IMR-90 (cell line): ENCODE measurements around the gene NPLOC4. TPM values are rescaled to one million over a fixed set of nuclear protein-coding genes. Genes with fewer than 3 reads are reported as not detected.

Experiments
- ATAC-seq: fragments of 200-7000 bp; cut with Tn5 transposase; 2 replicates; pipeline ENCODE4 v1.9.1; 2020; ENCODE audit warnings: low read depth, mild to moderate bottlenecking, moderate library complexity
- BruUV-seq: library from RNA; stranded (reverse); fragments of 400-500 nt; replicated peaks from 2 replicates; lab custom pipeline; 2021; lab: Mats Ljungman, UMichigan
- CTCF ChIA-PET: fragments of 300-600 bp; formaldehyde crosslinking; extraction: SDS; loops from one replicate; lab custom pipeline; 2021; ENCODE audit warnings: antibody characterized with exemption; lab: Yijun Ruan, JAX
- POLR2A ChIA-PET: fragments of 300-600 bp; sonication (Branson Sonifier 250); formaldehyde crosslinking; loops from one replicate; lab custom pipeline; 2022; ENCODE audit warnings: antibody characterized with exemption; ENCODE audit not compliant: unreplicated experiment; lab: Charles Lee
- DNase-seq: peaks from one replicate; pipeline ENCODE4 v3.0.0; 2013
- H2AFZ ChIP-seq: replicated peaks from 2 replicates; pipeline ENCODE3; 2013; ENCODE audit warnings: low read length, mild to moderate bottlenecking; ENCODE audit not compliant: poor library complexity
- H2AK5ac ChIP-seq: 2 replicates; pipeline ENCODE4 v1.6.1; 2013; ENCODE audit warnings: low read depth, low read length, inconsistent platforms
- H2AK9ac ChIP-seq: replicated peaks from 2 replicates; pipeline ENCODE3; 2013; ENCODE audit warnings: mild to moderate bottlenecking, low read depth, low read length, moderate library complexity; ENCODE audit not compliant: poor library complexity
- H2BK120ac ChIP-seq: 2 replicates; pipeline ENCODE4 v1.6.1; 2013; ENCODE audit warnings: low read depth, low read length, inconsistent platforms
- H2BK15ac ChIP-seq: 3 replicates; pipeline ENCODE4 v1.6.1; 2013; ENCODE audit warnings: low read depth, low read length, inconsistent platforms
- H2BK20ac ChIP-seq: 2 replicates; pipeline ENCODE4 v1.6.1; 2013; ENCODE audit warnings: low read depth, mild to moderate bottlenecking, inconsistent platforms, low read length, moderate library complexity
- H2BK5ac ChIP-seq: 2 replicates; pipeline ENCODE4 v1.6.1; 2013; ENCODE audit warnings: mild to moderate bottlenecking, low read depth, low read length, inconsistent platforms; ENCODE audit not compliant: poor library complexity, severe bottlenecking
- H3K14ac ChIP-seq: replicated peaks from 2 replicates; pipeline ENCODE4 v1.6.1; 2013; ENCODE audit warnings: low read depth, low read length, inconsistent platforms
- H3K18ac ChIP-seq: 2 replicates; pipeline ENCODE4 v1.6.1; 2013; ENCODE audit warnings: low read depth, low read length, control low read depth
- H3K23ac ChIP-seq: 2 replicates; pipeline ENCODE4 v1.6.1; 2013; ENCODE audit warnings: low read depth, low read length, inconsistent platforms
- H3K27ac ChIP-seq: 2 replicates; pipeline ENCODE4 v1.5.1; 2013; ENCODE audit warnings: mild to moderate bottlenecking, control low read depth, low read length; ENCODE audit not compliant: insufficient read depth
- H3K27me3 ChIP-seq: 2 replicates; pipeline ENCODE4 v1.6.1; 2013; ENCODE audit warnings: low read length; ENCODE audit not compliant: control insufficient read depth, insufficient read depth
- H3K36me3 ChIP-seq: 2 replicates; pipeline ENCODE4 v1.6.1; 2013; ENCODE audit warnings: low read length, mixed read lengths; ENCODE audit not compliant: control insufficient read depth, insufficient read depth
- H3K4ac ChIP-seq: 2 replicates; pipeline ENCODE4 v1.6.1; 2013; ENCODE audit warnings: low read depth, low read length, inconsistent platforms
- H3K4me1 ChIP-seq: 2 replicates; pipeline ENCODE4 v1.6.1; 2013; ENCODE audit warnings: low read length, mixed read lengths; ENCODE audit not compliant: control insufficient read depth, insufficient read depth
- H3K4me2 ChIP-seq: 2 replicates; pipeline ENCODE4 v1.6.1; 2013; ENCODE audit warnings: low read depth, mild to moderate bottlenecking, control low read depth, low read length, moderate library complexity
- H3K4me3 ChIP-seq: 2 replicates; pipeline ENCODE4 v1.5.1; 2013; ENCODE audit warnings: low read depth, mild to moderate bottlenecking, control low read depth, low read length, moderate library complexity; ENCODE audit not compliant: insufficient read depth
- H3K56ac ChIP-seq: 2 replicates; pipeline ENCODE4 v1.6.1; 2013; ENCODE audit warnings: low read length, inconsistent platforms; ENCODE audit not compliant: insufficient read depth; ENCODE audit errors: extremely low read depth
- H3K79me1 ChIP-seq, 2 experiments: 2 replicates each; pipeline ENCODE4 v1.6.1; 2013; ENCODE audit warnings: low read length in 2 of 2, inconsistent platforms in 1 of 2, low read depth in 1 of 2
- H3K9ac ChIP-seq: 2 replicates; pipeline ENCODE4 v1.6.1; 2013; ENCODE audit warnings: low read depth, low read length, control low read depth
- H3K9me1 ChIP-seq: 2 replicates; pipeline ENCODE4 v1.6.1; 2013; ENCODE audit warnings: low read length, inconsistent platforms; ENCODE audit not compliant: insufficient read depth
- H3K9me3 ChIP-seq: 2 replicates; pipeline ENCODE4 v1.6.1; 2013; ENCODE audit warnings: low read length; ENCODE audit not compliant: control insufficient read depth, insufficient read depth
- H4K20me1 ChIP-seq: 2 replicates; pipeline ENCODE4 v1.6.1; 2013; ENCODE audit warnings: low read length, inconsistent platforms; ENCODE audit not compliant: insufficient read depth
- H4K5ac ChIP-seq: 2 replicates; pipeline ENCODE4 v1.6.1; 2013; ENCODE audit warnings: mild to moderate bottlenecking, low read depth, low read length, control low read depth
- H4K8ac ChIP-seq, 2 experiments: 2 replicates each; pipeline ENCODE4 v1.6.1; 2013; ENCODE audit warnings: low read depth in 2 of 2, low read length in 2 of 2, control low read depth in 1 of 2, inconsistent platforms in 1 of 2
- H4K91ac ChIP-seq: 2 replicates; pipeline ENCODE4 v1.6.1; 2013; ENCODE audit warnings: low read depth, low read length, inconsistent platforms; ENCODE audit not compliant: insufficient read depth
- CEBPB ChIP-seq: IDR thresholded peaks from 2 replicates; pipeline ENCODE4 v1.6.1; 2012; ENCODE audit warnings: low read depth, low read length, improper control_type of control experiment
- FOS ChIP-seq: fragments of 150-350 bp; IDR thresholded peaks from 2 replicates; pipeline ENCODE4 v1.6.1; 2016; ENCODE audit warnings: low read depth, low read length
- WGBS, 2 experiments: methylation state at CpG; one replicate each; pipeline versions ENCODE4 v1.1.5 to v1.1.7; 2013; ENCODE audit warnings: missing lambda C conversion rate in 2 of 2; ENCODE audit not compliant: insufficient read length in 1 of 2; ENCODE audit errors: extremely low coverage in 2 of 2; 5-methylcytosine and 5-hydroxymethylcytosine counted together
- dilution Hi-C: fragments of 300-500 bp; cut with HindIII; formaldehyde crosslinking; loops from one replicate; pipeline ENCODE4 v1.14.3; 2018; ENCODE audit warnings: low sequenced_read_pairs; ENCODE audit not compliant: unreplicated experiment
- in situ Hi-C: fragments of 300-500 bp; cut with MboI; formaldehyde crosslinking; loops from 3 replicates; pipeline ENCODE4 v1.14.3; 2019; ENCODE audit warnings: low sequenced_read_pairs, inconsistent platforms, mixed read lengths
- intact Hi-C: fragments of 100-400 bp; cut with micrococcal nuclease; formaldehyde crosslinking; loops from 2 replicates; pipeline ENCODE4 v1.10.0; 2022
- polyA plus RNA-seq, 3 experiments: library from polyadenylated mRNA; depleted of rRNA; stranded (reverse); fragments of >200 nt; gene quantifications; 2 replicates each; pipeline ENCODE4 v1.2.3, GENCODE V29; 2012; ENCODE audit warnings: low replicate concordance in 1 of 3
- total RNA-seq: library from RNA; depleted of rRNA; stranded (reverse); fragments of >200 nt; gene quantifications from 2 replicates; pipeline ENCODE4 v1.2.3, GENCODE V29; 2012

The NPLOC4 gene
- total and polyA plus RNA-seq, 2 of the 4 experiments (the other 2 are of a cell fraction) = 70.4 to 78.3 TPM

- Histone ChIP-seq H3K4me2 (no peak overlapping the region), H3K27me3 (no peaks in the 10 kb centered on the region), H2BK15ac (no peak overlapping the region), H3K79me1 (peaks cover 20 to 58% of the 10 kb centered on the region in 2 experiments), H4K91ac (no peak overlapping the region), H3K4me3 (no peak overlapping the region), H2BK120ac (no peak overlapping the region), H3K4me1 (peaks cover 4% of the 10 kb centered on the region), H4K20me1 (peaks cover 48% of the 10 kb centered on the region), H3K18ac (no peak overlapping the region), H3K56ac (no peak overlapping the region), H3K27ac (no peak overlapping the region), H2AK5ac (no peak overlapping the region), H2AFZ (no peak overlapping the region), H2AK9ac (no peak overlapping the region), H4K5ac (no peak overlapping the region), H3K23ac (no peak overlapping the region), H3K9ac (no peak overlapping the region), H3K9me3 (no peaks in the 10 kb centered on the region), H2BK5ac (no peak overlapping the region), H3K14ac (no peak overlapping the region), H2BK20ac (no peak overlapping the region), H3K36me3 (peaks cover 37% of the 10 kb centered on the region), H4K8ac (no peak overlapping the region), H3K4ac (no peak overlapping the region), H3K9me1 (peaks cover 6% of the 10 kb centered on the region; the same call in 1 of the 2 replicates)
- no TSS peak for BruUV-seq
- DNase-seq = no peak
- intact Hi-C loops = no loop called here
- in situ Hi-C loops = no loop called here
- ATAC-seq = no peak
- WGBS, 2 experiments = no CpG with 5 or more reads among the region's 4 CpGs
- POLR2A ChIA-PET = interaction anchor here (0.6 kb wide), 1 partner anchor 87 kb away, joined by 9 read pairs; no protein-coding TSS in a partner anchor
- CTCF ChIA-PET = no interaction called here
- TF ChIP-seq FOS = no peak
- TF ChIP-seq CEBPB = no peak
- dilution Hi-C loops = no loop called here
Measured at GRCh38 chr17:81615401-81615930, 21.4 kb downstream of the NPLOC4 start.
